ENCODE data around the gene TRMT112.
A peak's percentile ranks its signal among the peaks of the same experiment; 100 is the strongest.
"Not testable (repeated sequence)": the region's sequence is repeated elsewhere in the genome, so short reads cannot be mapped to it uniquely, and the experiment has no call there.

Gene TRMT112

DNA sequence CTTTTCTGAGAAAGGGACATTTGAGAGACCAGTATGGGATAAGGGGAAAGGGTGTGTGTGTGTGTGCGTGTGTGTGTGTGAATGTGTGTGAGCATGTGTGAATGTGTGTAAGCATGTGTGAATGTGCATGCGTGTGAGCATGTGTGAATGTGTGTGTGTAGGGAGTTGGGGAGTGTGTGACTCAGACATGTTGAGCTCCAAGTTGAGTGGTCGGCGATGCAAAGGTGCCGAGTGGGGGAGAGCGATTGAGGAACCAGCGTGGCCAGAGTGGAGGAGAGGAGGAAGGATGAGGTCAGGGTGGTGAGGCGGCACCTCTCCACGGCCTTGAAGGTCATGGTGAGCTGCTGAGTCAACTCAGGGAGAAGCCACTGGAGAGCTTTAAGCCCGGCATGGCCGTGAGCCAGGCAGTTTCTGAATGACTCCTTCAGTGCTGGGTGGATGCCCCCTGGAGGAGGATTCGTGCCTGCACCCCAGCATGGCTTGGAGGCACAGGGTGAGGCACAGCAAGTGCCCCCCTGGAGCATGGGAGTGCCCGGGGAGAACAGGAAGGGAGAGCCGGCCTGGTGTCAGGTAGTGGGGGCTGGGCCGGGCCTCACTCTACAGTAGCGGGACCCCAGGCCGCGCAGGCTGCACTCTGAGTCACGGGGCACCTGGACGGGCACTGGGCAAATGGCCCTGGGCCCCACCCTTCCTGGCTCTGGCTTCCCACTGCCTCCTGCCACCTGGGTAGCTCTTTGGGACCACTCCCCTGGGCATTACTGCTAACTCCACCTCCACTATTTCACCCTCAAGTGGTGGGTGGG lies 14.4 kb upstream of the TRMT112 start:
- no peak for DNase-seq (ENCODE audit: low read depth, low spot score)

DNA sequence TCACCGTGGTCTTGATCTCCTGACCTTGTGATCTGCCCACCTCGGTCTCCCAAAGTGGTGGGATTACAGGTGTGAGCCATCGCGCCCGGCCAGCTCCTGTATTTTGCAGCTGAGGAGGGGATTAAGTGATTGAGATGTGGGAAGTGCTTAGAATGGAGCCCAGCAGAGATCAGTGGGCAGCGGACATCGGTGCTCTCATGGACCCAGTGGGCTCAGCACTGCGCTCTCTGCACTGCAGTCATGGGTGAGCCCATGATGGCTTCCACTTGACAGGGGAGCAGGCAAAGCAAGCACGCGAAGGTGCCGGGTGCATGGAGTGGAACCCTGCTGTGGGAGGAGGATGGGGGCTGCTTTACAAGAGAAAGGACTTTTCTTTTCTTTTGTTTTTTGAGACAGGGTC lies 13.5 kb upstream of the TRMT112 start:
- DNase-seq (ENCODE audit: low read depth, low spot score) = no peak

DNA sequence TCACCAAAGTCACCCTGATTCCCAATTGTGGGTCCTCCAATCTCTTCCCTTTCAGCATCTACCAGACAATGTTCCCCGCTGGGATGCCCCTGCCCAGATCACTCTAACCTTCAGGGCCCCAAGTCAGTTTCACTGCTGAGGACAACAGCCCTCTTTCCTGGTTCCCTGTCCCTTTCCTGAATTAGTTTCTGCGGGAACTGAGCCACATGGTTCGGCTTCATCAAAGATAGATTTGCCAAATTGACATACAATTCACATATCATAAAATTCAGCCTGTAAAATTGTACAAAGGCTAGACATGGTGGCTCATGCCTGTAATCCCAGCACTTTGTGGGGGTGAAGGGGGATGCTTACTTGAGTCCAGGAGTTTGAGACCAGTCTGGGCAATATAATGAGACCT lies 10.6 kb upstream of the TRMT112 start:
- DNase-seq (ENCODE audit: low read depth, low spot score) = no peak

DNA sequence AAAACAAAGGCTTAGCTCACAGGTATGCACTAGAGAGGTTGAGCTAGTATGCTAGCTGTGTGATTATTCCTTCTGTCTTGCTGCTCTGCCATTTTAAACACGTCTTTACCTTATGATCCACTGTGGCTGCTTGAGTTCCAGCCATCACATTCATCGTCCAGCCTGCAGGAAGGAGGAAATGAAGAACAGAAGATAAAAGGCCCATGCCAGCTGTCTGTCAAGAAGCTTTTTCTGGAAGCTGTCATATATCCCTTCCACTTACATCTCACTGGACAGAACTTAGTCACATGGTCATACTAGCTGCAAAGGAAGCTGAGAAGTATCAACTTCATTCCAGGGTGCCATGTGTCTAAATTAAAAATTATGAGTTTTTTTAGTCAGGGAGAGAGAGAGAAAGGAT lies 10.0 kb upstream of the TRMT112 start:
- DNase-seq (ENCODE audit: low read depth, low spot score) = no peak

DNA sequence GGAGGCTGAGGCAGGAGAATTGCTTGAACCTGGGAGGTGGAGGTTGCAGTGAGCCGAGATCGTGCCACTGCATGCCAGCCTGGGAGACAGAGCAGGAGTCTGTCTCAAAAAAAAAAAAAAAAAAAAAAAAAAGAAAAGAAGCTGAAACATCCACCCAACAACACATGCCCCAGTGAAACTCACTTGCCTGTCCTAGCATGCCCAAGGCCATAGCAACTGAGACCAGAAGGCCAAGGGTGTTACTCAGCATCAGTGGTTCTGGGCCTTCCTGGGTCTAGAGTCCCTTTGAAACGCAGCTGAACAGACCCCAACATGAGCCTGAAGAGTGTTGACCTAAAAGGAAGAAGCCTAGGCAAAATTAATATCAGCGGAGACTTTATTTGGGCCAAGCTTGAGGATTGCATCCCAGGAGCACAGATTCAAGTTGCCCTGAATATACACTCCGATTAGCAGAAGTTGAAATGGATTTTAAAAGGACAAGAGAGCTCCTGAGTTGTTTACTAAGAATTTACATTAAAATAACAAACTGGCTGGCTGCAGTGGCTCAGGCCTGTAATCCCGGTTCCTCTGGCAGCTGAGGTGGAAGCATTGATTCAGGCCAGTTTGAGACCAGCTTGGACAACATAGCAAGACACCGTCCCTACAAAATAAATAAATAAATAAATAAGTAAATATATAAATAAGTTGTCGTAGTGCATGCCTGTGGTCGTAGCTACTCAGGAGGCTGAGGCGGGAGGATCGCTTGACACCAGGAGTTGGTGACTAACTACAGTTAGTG lies 7.5 kb upstream of the TRMT112 start:
- no peak for DNase-seq (ENCODE audit: low read depth, low spot score)

DNA sequence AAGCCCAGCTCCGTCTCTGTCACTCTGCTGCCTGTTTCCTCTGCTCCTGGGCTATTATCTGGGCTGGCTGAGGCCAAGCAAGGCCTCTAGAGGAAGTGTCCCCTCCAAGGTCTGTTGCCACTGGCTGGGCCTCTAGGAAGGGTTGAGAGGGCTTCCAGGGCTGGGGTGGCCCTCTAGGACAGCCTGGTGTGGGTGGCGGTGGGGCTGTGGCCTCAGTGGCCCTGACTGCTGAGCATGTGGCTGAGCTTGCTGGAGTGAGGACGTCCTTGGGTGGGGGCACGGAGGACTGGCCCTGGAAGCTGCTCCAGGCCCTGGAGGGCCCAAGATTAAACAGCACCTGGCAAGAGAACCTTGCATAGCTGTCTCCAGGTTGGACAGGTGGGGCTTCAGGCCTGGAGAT lies 6.6 kb upstream of the TRMT112 start:
- not testable (repeated sequence) for DNase-seq (ENCODE audit: low read depth, low spot score)

DNA sequence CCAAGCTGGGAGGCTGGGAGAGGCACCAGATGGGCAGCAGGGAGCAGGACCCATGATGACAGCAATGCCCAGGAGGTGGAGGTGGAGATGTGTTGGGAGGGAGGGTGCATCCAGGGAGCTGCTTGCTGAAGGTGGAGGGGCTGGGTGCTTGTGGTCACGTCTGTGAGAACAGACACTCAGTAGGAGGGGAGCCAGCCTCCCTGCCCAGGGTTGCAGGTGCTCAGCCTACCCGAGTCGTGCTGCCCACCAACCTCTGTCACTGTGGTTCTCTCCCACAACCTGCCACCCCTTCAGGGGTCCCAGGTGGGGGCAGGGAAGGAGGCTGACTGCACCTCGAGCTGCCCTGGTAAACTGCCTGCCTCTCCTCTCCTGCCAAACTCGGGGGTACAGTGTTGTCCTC lies 6.0 kb upstream of the TRMT112 start:
- DNase-seq (ENCODE audit: low read depth, low spot score) = no peak

DNA sequence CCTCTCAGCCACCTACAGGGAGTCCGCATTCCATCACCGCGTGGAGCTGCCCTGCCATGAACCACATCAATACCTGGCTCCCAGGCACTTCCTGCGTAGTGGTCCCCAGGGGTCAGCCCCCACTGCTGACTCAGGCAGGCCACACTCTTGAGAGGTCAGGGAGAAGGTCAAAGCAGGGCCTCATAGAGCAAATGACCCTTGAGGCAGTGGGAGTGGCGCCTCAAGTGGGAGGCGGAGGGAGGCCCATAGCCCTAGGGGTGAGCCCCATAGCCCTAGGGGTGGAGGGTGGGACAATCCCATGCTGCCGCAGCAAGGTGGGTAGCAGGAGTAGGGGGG lies 5.5 kb upstream of the TRMT112 start:
- DNase-seq (ENCODE audit: low read depth, low spot score) = no peak

DNA sequence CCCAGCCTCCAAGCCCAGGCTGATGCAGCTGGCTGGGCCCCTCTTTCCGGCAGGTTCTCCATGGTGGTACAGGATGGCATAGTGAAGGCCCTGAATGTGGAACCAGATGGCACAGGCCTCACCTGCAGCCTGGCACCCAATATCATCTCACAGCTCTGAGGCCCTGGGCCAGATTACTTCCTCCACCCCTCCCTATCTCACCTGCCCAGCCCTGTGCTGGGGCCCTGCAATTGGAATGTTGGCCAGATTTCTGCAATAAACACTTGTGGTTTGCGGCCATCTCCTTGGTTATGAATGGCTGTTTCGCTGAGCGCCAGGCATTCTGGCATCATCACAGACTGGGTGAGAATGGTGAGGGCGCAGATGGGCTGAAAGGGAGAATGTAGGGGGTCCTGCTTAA lies 4.2 kb upstream of the TRMT112 start:
- no peak for DNase-seq (ENCODE audit: low read depth, low spot score)

DNA sequence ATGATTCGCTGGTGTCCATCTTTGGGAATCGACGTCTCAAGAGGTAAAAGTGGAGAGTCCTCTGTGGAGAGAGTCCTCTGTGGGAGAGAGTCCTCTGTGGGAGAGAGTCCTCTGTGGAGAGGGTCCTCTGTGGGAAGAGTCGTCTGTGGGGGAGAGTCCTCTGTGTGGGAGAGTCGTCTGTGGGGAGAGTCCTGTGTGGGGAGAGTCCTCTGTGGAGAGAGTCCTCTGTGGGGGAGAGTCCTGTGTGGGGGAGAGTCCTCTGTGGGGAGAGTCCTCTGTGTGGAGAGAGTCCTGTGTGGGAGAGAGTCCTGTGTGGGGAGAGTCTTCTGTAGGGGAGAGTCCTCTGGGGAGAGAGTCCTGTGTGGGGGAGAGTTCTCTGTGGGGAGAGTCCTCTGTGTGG lies 3.7 kb upstream of the TRMT112 start:
- no peak for DNase-seq (ENCODE audit: low read depth, low spot score)

DNA sequence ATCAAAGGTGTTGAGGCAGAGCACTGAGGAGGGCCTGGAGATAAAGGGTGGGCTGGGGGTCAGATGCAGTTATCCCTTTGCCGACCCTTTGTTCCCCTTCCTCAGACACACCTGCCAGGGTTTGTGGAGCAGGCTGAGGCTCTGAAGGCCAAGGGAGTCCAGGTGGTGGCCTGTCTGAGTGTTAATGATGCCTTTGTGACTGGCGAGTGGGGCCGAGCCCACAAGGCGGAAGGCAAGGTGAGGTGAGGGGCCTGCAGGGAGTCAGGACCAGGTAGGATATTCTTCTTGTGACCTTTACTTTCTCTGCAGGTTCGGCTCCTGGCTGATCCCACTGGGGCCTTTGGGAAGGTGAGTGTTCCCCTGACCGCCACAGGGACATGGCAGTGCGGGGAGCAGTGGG lies 3.2 kb upstream of the TRMT112 start:
- no peak for DNase-seq (ENCODE audit: low read depth, low spot score)

DNA sequence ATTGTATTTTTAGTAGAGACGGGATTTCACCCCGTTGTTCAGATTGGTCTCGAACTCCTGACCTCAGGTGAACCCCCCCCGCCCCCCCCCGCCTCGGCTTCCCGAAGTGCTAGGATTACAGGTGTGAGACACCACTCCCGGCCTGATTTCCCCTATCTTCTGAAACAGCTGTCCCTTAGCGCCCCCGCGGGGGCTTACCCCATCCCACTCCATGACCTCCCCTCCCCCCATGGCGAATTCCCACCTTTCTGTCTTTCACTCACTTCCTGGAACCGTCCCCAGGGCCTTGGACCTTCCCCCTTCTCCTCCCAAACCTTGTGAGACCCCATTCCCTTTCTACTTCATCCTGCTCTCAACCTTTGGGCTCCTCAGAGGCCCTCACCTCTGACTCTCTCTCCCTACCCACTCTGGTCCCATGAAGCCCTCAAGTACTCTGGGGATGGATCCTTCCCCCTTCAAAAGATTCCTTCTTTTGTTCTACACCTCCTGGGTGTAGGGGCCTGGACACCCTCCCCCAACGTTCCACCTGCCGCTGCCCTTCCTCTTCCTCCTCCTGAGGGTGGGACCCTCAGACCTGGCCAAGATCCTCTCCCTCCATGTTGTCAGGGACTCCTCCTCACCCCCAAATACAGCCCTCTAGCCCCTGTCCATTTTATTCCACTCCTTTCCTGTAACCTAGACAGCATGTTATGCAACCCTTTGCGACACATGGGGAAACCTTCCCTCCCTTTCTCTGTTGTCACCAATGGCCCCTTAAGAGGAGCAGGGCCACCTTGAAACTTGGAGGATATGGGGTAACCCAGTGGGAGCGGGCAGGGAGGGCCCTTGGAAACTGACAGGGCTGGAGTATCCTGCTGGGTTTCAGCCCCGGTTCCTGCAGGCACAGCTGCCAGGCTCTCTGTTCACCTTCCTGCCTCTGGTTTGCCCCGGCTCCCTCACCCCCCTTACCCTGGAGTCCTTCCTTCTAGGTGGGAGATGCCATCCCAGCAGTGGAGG lies 1.7 kb upstream of the TRMT112 start:
- no peak for DNase-seq (ENCODE audit: low read depth, low spot score)

DNA sequence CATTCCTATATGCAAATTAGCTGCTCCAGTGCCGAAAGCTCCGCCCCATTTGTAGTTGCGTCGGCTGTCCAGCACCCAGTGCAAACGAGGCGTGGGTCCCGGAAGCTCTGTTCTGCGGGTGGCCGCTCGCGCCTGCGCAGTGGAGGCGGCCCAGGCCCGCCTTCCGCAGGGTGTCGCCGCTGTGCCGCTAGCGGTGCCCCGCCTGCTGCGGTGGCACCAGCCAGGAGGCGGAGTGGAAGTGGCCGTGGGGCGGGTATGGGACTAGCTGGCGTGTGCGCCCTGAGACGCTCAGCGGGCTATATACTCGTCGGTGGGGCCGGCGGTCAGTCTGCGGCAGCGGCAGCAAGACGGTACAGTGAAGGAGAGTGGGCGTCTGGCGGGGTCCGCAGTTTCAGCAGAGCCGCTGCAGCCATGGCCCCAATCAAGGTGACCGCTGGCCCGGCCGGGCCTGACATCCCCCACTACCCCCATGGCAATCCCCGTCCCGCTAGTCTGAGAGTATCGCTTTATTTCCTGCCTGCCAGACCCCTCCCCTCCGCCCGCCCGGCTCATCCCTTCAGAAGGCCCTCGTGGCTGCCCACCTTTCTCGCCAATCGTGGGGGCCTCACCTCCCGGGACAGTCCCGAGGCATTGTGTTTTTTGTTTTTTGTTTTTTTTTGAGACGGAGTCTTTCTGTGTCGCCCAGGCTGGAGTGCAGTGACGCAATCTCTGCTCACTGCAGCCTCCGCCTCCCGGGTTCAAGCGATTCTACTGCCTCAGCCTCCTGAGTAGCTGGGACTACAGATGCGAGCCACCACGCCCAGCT lies 804 bp upstream of the TRMT112 start, which contains the start of gene PRDX5:
Gene PRDX5 (plus strand): TSS at position 161 of the 805 bp plus-strand sequence. CDS start 95 bp downstream, at position 256.
- peak; percentile 75 for DNase-seq (ENCODE audit: low read depth, low spot score)

DNA sequence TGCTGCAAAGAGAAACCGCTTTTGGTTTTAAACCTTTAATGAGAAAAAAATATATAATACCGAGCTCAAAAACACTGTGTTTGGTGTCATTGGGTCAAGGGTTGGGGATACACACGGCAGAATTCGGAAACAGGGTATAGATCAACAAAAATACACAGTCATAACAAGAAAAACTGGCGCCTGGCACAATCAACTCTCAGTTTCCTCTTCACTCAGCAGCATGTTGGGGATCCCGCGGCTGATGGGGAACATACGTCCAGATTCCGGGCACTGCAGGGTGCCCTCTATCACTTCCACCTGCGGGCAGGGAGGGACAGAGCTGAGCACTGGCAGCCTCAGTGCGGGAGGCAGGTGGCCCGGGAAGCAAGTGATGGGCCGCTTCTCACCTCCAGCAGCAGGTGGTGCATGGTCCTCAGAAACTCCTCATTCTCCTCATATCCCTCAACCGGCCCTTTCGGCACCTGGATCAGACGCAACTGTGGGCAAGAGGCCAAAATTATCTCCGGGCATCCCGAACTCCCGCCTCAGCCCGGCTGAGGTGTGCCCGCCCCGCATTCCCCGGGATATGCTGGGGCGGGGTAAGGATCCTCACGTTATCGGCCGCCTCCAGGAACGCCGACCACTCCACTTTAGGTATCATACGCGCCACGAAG lies 561 bp downstream of the TRMT112 start:
- no peak for DNase-seq (ENCODE audit: low read depth, low spot score)

DNA sequence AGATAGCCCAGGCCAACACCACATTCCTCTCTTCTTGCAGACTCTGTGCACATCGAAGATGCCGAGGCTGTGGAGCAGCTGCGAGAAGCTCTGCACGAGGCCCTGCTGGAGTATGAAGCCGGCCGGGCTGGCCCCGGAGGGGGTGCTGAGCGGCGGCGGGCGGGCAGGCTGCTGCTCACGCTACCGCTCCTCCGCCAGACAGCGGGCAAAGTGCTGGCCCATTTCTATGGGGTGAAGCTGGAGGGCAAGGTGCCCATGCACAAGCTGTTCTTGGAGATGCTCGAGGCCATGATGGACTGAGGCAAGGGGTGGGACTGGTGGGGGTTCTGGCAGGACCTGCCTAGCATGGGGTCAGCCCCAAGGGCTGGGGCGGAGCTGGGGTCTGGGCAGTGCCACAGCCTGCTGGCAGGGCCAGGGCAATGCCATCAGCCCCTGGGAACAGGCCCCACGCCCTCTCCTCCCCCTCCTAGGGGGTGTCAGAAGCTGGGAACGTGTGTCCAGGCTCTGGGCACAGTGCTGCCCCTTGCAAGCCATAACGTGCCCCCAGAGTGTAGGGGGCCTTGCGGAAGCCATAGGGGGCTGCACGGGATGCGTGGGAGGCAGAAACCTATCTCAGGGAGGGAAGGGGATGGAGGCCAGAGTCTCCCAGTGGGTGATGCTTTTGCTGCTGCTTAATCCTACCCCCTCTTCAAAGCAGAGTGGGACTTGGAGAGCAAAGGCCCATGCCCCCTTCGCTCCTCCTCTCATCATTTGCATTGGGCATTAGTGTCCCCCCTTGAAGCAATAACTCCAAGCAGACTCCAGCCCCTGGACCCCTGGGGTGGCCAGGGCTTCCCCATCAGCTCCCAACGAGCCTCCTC lies 1.5 kb downstream of the TRMT112 start:
- DNase-seq (ENCODE audit: low read depth, low spot score) = not testable (repeated sequence)

DNA sequence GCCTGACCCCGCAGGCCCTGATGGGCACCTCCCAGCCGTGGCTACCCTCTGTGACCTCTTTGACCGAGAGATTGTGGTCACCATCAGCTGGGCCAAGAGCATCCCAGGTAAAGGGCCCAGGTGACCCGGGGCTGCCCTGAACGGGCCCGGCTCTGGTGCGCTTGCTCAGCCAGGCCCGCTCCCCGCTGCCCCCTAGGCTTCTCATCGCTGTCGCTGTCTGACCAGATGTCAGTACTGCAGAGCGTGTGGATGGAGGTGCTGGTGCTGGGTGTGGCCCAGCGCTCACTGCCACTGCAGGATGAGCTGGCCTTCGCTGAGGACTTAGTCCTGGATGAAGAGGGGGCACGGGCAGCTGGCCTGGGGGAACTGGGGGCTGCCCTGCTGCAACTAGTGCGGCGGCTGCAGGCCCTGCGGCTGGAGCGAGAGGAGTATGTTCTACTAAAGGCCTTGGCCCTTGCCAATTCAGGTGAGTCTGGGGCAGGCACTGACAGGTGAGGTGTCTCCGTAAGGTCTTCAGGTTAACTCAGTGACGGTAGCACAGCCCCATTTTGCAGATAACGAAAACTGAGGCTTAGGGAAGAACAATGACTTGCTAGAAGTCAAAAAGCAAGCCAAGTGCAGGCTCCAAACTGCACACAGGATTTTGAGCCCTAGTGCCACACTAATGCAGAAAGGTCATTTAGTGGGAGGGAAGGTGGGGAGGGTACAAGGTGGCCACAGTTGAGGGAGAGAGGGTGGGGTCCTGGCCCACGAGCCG lies 2.4 kb downstream of the TRMT112 start:
- no peak for DNase-seq (ENCODE audit: low read depth, low spot score)

DNA sequence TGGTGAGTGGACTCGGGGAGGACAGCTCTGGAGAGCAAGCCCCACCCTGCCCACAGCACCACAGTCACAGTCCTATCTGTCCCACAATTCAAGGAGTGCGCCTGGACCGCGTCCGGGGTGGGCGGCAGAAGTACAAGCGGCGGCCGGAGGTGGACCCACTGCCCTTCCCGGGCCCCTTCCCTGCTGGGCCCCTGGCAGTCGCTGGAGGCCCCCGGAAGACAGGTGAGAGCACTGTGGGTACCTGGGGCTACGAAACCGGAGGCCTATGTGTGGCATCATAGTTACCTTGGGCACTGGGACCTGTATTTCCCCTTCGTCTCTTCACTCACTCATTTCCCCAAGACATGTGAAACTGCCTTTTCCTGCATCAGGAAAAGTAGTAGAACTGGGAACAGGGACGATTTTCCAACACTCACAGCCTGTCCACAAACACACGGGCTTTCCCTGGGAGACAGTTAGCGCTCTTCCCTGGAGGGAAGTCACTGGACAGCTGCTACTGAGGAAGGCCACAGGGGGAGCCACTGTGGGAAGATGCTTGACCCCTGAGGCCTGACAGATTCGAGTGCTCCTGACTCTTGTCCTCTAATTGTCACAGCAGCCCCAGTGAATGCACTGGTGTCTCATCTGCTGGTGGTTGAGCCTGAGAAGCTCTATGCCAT lies 3.1 kb downstream of the TRMT112 start:
- DNase-seq (ENCODE audit: low read depth, low spot score) = no peak

DNA sequence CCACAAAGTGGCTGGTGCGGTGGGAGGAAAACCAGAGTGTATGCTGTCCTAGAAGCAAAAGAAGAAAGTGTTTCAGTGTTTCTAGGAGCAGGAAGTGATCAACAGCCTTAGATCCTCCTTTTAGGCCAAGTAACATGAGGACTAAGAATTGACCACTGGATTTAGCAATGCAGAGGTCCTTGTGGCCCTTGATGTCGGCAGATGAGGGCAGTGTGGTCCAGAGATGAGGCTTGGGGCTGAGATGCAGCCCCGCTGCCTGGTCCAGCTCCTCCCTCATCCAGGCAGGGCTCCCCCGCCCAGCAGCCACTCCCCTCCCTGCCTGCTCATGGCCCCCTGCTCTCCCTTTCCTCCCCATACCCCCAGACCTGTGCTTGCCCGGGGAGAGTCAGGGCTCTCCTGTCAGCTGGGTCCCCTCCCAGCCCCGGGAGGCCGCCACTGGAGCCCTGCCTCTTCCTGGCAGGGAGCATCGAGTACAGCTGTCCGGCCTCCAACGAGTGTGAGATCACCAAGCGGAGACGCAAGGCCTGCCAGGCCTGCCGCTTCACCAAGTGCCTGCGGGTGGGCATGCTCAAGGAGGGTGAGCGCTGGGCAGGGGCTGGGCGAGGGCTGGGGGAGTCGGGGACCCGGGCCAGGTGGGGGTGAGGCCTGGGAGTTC lies 3.7 kb downstream of the TRMT112 start:
- no peak for DNase-seq (ENCODE audit: low read depth, low spot score)
